ENCODE results near the gene COL27A1. TPM values are rescaled to one million over a fixed set of nuclear protein-coding genes. Genes with fewer than 3 reads are reported as not detected.

Gene COL27A1
- total and polyA plus RNA-seq, 2 donors (not counting 3 experiments of a cell fraction or from before 2014, with no cell fraction given), result 14.7 to 49.1 TPM

GRCh38 chr9:114130141-114130540 is 25.2 kb upstream of the COL27A1 start:
- no peak overlapping the region for H3K9ac ChIP-seq (replicated peaks; ENCODE audit: extremely low read depth, insufficient read depth, low read length)
- no peak for FAIRE-seq
- no peak overlapping the region for H3K4me3 ChIP-seq (replicated peaks in 1 of 3; ENCODE audit: insufficient read depth in 1 of 3, low read depth in 1 of 3, low read length in 3 of 3)
- BruUV-seq (replicated peaks), result no TSS peak
- no peaks in the 10 kb centered on the region for H4K20me1 ChIP-seq (replicated peaks; ENCODE audit: control insufficient read depth, extremely low read depth, insufficient read depth, low read length)
- H3K9me3 ChIP-seq (replicated peaks; ENCODE audit: control insufficient read depth, insufficient read depth, low read length), result no peaks in the 10 kb centered on the region
- TF ChIP-seq EZH2 (IDR thresholded peaks at IDR 0.05; ENCODE audit: borderline replicate concordance, low read depth, low read length, severe bottlenecking), result no peak
- no peak for TF ChIP-seq POLR2AphosphoS5 (IDR thresholded peaks at IDR 0.05; ENCODE audit: insufficient read depth, low read depth, low read length)
- no peak for TF ChIP-seq POLR2A (IDR thresholded peaks at IDR 0.05; ENCODE audit: low read depth, low read length)
- no peak for TF ChIP-seq FOS (IDR thresholded peaks at IDR 0.05; ENCODE audit: borderline replicate concordance, insufficient read depth, low read length)
- TF ChIP-seq GATA2 (IDR thresholded peaks at IDR 0.05; ENCODE audit: insufficient read depth, insufficient read length, low read depth, low read length), result no peak
- no peak for TF ChIP-seq CTCF (IDR thresholded peaks at IDR 0.05; ENCODE audit: extremely low read depth in 1 of 2, insufficient read depth in 1 of 2, low read depth in 1 of 2, low read length in 2 of 2)
- no peak for TF ChIP-seq MAX (IDR thresholded peaks at IDR 0.05; ENCODE audit: insufficient read depth, insufficient read length)
- TF ChIP-seq JUN (IDR thresholded peaks at IDR 0.05; ENCODE audit: borderline replicate concordance, insufficient read depth, insufficient read length, low read depth), result no peak
- no peak for TF ChIP-seq MYC (IDR thresholded peaks at IDR 0.05; ENCODE audit: low read depth, low read length)
- H3K36me3 ChIP-seq (ENCODE audit: control insufficient read depth in 2 of 2, extremely low read depth in 1 of 2, insufficient read depth in 2 of 2, low read length in 2 of 2), result no peaks in the 10 kb centered on the region
- dilution Hi-C loops (cut with MboI; ENCODE audit: extremely low pct_ligation_motif_present, low sequenced_read_pairs), result no loop called here
- H3K4me2 ChIP-seq (ENCODE audit: insufficient read depth, low read length), result no peak overlapping the region
- no peaks in the 10 kb centered on the region for H3K79me2 ChIP-seq (ENCODE audit: control insufficient read depth, insufficient read depth, low read length)
- H3K9me1 ChIP-seq (replicated peaks; ENCODE audit: control insufficient read depth, extremely low read depth, insufficient read depth, low read length), result no peaks in the 10 kb centered on the region
- intact Hi-C loops (cut with micrococcal nuclease), result no loop called here
- POLR2A ChIA-PET, result no interaction called here
- no peak for DNase-seq (ENCODE audit: low read depth, low spot score)
- H3K27ac ChIP-seq (ENCODE audit: insufficient read depth, low read depth, low read length), result no peak overlapping the region
- CTCF ChIA-PET, result interaction anchor here (1.1 kb wide), 1 partner anchor 47 kb away, joined by 3 read pairs; no protein-coding TSS in a partner anchor
- peaks cover 18 to 32% of the 10 kb centered on the region in 2 experiments for H3K27me3 ChIP-seq (ENCODE audit: control insufficient read depth in 2 of 2, insufficient read depth in 2 of 2, low read length in 2 of 2)
- H3K4me1 ChIP-seq (ENCODE audit: control insufficient read depth, extremely low read depth, insufficient read depth, low read length), result no peaks in the 10 kb centered on the region
- H2AFZ ChIP-seq (ENCODE audit: low read depth, low read length), result no peak overlapping the region

All from endothelial cell of umbilical vein (primary cell).